ENCODE results near the gene BACH2. TPM values are rescaled to one million over a fixed set of nuclear protein-coding genes. Genes with fewer than 3 reads are reported as not detected.
"Not testable (repeated sequence)": the region's sequence is repeated elsewhere in the genome, so short reads cannot be mapped to it uniquely, and the experiment has no call there.

BACH2 gene
- 2.6 TPM for total RNA-seq

DNA sequence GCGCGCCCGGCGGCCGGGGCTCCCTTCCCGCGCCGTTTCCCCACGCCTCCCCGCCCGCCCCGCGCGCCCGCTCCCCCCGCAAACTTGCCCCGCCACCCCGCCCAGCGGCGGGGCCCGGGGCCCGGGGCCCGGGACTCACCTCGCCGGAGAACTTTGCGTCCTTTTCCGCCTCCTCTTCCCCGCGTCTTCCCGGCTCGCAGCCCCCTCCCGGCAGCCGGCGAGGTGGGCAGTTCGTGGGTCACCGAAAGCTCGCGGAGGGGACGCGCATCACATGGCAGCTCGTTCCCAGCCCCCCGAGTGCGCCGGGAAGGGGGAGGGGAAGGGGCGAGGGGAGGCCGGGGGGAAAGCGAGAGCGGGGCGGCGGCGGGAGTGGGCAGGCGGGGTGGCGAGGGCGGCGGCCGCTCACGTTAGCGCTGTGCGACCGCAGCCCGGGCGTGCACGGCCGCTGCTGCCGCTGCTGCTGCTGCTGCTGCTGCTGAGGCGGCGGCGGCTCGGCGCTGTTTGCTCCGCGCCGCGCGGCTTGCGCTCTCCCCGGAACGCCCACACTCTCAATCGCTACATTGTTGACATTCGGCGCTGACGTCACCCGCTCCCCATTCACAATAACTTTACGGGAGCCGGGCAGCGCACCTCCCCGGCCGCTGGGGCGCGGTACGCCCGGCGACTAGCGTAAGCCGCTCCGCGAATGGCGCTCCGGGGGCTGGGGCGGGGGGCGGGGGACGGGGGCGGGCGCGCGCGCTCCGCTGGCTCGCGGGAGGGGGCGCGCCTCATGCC, at the start of gene BACH2:
BACH2 (minus strand) TSS at position 503 of the 774 bp plus-strand sequence. CDS start 287,999 bp downstream, outside the sequence.
- peak; percentile 91 for DNase-seq (ENCODE audit: low spot score)

DNA sequence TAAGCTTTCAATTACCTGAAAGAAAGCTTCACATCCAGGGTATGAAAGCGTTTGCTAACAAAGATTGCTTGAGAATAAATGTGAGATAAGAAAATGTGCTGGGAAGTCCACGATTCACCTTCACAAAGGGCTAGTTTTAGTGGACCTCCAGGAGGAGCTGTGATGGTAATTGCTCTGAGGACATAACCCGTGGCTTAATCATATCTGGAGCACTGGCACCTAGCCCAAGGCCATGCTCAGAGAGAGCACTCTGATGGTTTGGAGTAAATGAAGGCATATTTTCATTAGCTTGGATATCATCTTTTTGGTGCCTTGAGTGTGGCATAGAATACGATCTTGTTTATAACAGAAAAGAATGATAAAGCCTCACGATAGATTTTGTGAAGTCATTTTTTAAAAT, 46.9 kb upstream of the BACH2 start:
- DNase-seq (ENCODE audit: low spot score) = no peak

DNA sequence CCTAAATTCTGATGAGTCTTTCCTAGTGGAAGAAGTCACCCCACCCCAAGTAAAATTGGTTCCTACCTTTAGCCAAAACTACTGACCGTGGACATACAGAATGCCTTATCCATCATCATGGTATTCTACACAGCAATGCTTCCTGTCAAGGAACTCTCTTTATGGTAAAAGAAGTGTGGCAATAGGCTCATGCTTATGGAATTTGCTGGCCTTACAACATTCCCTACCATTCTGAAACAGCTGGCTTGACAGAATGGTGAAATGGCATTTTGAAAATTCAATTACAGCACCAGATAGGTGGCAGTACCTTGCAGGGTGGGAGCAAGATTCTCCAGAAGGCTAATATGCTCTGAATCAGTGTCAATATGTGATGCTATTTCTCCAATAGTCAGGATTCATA, 41.8 kb upstream of the BACH2 start:
- DNase-seq (ENCODE audit: low spot score) = no peak

DNA sequence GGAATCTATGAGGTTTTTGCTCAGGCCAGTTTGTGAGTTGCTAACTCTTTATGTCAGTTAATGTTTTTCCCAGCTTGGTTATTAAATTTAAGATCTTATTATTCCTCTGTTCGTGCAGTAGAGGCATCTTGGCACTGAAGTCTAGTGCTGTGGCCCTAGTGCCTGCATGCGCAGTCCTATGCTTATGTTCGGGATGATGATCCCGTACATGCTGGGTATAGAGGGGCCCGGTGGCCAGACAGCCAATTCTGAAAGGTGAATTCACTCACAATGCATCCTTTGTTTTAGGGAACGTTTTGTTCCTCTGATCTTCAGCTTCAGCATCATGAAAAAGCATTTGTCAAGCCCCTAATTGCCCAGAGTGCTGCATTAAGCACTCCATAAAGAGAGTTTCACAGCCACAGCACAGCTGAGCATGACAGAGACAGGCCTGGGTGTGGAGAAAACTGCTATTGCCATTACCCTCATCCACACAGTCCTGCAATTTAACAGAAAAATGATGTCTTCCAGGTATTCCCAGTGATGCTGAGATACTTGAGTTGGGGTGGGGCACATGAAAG, 39.8 kb upstream of the BACH2 start:
- DNase-seq (ENCODE audit: low spot score) = no peak

DNA sequence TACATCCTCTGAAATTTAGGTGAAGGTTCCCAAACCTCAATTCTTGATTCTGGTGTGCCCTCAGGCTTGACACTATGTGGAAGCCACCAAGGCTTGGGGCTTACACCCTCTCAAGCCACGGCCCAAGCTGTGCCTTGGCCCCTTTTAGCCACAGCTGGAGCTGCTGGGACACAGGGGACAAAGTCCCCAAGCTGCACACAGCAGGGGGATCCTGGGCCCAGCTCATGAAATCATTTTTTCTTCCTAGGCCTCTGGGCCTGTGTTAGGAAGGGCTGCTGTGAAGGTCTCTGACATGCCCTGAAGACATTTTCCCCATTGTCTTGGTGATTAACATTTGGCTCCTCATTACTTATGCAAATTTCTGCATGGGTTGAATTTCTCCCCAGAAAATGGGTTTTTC, 37.3 kb upstream of the BACH2 start:
- no peak for DNase-seq (ENCODE audit: low spot score)

DNA sequence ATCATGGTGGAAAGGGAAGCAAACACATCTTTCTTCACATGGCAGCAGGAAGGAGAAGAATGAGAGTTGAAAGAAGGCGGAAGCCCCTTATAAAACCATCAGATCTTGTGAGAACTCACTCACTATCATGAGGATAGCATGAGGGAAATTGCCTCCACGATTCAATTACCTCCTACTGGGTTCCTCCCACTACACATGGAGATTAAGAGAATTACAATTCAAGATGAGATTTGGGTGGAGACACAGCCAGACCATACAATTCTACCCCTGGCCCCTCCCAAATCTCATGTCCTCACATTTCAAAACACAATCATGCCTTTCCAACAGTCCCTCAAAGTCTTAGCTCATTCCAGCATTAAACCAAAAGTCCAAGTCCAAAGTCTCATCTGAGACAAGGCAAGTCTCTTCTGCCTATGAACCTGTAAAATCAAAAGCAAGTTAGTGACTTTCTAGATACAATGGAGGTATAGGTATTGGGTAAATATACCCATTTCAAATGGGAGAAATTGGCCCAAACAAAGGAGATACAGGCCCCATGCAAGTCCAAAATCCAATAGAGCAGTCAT, 36.4 kb upstream of the BACH2 start:
- not testable (repeated sequence) for DNase-seq (ENCODE audit: low spot score)

DNA sequence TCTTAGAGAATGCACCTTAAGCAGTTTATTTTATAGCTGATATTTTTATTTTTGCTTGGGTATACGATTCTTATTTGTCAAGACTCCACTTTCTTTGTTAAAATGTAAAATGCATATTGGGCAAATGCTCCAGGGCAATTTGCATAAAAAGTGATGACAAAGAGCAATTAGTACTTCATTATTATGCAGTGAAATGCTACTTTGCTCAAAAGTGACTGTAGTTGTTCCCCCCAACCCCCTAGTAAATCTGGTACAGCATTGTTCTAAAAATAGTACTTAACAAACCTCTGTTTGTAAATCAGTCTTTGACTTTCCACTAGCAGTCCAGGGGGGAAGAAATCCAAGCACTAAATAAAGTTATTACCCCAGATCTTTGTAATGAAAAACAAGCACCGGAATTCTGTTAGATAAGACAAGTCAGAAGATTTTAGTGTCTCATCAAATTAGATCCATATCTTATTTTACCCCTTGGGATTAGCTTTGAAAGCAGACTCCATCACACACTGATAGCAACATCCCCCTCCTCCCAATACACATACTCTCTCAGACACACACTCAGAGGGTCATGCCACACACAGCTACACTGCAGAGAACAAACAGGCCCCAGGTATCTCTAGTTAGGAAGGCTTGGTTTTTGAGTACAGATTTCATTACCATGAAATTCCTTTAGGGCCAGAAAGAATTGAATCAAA, 32.9 kb upstream of the BACH2 start:
- DNase-seq (ENCODE audit: low spot score) = no peak

DNA sequence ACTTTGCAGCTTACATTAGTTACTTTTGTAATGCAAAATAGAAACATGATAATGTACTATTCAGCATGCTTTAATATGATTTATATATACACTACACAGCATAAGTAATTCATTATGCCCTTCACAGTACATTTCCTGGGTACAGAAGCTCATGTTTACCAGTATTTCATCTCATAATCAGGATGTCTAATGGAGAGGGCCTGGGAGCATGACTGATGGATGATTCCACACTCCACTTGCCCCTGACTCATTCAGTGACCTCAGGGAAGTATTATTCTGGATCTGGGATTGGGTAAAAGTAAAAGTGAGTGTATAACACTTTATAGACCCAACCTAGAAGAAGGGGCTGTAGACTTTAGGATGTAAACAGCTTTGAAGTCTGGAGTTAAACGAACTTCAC, 31.4 kb upstream of the BACH2 start:
- no peak for DNase-seq (ENCODE audit: low spot score)

DNA sequence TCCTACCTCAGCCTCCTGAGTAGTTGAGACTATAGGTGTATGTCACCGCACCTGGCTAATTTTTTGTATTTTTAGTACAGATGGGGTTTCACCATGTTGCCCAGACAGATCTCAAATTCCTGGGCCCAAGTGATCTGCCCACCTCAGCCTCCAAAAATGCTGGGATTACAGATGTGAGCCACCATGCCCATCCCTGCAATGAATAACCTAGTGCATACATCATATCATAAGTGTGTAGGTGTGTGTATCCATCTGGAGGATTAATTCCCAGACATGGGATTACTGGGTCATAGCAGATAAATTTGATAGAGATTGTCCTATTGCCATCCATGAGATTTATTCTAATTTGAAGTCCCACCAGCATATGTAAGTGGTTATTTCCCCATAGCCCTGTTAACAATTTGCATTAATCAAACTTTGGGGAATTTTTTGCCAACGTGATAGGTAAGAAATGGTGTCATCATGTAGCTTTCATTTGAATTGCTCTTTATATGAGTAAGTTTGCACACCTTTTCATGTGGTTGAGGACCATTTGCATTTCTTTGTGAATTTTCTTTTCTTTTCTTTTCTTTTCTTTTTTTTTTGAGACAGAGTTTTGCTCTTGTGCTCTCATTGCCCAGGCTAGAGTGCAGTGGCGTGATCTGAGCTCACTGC, 29.9 kb upstream of the BACH2 start:
- DNase-seq (ENCODE audit: low spot score) = no peak

DNA sequence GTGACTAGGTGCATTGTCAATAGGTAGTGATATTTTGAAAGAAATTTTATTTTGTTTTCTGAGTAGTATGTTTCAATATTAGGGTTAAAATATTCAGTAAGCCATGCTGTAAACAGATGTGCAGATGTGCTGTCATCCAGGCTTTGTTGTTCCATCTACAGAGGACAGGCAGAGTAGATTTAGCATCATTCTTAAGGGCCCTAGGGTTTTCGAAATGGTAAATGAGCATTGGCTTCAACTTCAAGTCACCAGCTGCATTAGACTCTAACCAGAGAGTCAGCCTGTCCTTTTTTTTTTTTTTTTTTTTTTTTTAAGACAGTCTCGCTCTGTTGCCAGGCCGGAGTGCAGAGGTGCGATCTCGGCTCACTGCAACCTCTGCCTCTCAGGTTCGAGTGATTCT, 27.1 kb upstream of the BACH2 start:
- no peak for DNase-seq (ENCODE audit: low spot score)

DNA sequence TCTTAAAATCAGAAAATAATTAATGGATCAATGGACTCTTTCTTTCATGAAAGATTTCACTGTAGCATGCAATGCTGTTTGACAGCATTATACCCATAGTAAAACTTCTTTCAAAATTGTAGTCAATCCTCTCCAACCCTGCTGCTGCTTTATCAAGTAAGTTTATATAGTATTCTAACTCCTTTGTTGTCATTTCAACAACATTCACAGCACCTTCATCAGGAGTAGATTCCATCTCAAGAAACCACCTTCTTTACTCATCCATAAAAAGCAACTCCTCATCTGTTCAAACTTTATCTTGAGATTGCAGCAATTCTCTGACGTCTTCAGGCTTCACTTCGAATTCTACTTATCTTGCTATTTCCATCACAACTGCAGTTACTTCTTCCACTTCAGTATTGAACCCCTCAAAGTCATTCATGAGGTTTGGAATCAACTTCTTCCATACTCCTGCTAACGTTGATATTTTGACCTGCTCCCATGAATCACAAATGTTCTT, 26.4 kb upstream of the BACH2 start:
- no peak for DNase-seq (ENCODE audit: low spot score)

DNA sequence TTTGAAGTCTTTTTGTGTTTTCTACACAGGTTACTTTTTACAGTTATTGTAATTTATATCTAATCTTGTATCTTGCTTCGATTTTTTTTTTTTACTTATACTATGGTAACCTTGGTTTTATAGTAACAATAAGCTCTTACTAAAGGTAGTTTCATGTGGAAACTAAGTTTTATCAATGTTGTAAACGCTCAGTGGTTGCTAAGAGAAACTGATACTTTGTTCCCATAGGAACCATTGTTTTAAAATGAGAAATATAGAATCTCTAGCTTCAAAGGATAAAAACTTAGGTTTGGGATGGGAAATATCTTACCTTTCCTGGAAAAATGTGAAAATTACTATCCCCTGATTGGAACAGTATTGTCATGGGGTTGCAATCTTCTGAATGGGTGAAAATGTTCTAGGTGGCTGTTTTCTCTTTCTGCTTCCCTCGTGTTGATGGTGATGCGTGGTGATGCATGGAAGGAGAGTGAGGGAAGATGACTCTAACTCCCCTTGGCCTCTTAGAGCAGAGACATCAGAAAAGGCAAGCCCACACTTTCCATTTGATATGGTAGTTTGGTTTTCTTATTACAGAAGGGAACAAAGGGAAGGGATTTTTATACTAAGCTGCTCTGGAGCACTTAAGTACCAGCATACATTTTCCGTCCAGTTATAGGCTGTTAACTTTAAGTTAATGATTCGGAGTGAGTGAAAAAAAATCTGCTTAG, 23.5 kb upstream of the BACH2 start:
- DNase-seq (ENCODE audit: low spot score) = no peak

DNA sequence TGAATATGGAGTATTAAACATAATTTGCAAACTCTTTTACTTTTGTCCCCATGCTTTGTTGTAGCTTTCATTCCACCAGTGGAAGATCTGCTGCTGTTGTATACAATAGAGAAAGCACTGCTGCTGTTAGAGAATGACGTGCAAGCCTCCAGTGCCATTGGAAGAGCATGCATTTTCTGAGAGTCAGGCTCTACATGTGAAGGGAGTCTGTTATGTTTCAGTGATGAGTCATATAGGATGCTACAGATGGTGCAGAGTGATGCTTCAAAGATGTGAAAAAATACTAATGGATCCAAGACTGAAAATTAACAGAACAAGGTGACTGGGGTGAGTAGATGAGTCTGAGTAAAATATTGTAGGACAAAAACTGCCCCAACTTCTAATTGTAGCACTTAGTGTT, 22.4 kb upstream of the BACH2 start:
- no peak for DNase-seq (ENCODE audit: low spot score)

DNA sequence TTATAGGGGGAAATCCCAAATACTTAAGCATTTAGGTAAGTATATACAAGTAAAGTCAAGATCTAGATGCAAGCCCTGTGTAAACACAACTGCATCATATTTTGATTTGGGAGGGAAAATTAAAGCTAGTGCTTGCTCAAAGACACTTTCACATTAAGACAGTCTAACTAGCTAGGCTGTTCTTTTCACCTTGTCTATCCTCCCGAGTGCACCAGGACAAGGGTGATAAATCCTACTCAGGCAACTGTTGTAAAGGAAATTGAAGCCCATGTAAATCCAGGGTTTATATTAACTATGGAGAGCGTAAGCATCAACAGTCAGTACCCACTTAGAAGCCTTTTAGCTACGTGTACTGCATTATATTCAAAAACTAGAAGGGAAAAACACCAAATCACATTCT, 19.3 kb upstream of the BACH2 start:
- no peak for DNase-seq (ENCODE audit: low spot score)

DNA sequence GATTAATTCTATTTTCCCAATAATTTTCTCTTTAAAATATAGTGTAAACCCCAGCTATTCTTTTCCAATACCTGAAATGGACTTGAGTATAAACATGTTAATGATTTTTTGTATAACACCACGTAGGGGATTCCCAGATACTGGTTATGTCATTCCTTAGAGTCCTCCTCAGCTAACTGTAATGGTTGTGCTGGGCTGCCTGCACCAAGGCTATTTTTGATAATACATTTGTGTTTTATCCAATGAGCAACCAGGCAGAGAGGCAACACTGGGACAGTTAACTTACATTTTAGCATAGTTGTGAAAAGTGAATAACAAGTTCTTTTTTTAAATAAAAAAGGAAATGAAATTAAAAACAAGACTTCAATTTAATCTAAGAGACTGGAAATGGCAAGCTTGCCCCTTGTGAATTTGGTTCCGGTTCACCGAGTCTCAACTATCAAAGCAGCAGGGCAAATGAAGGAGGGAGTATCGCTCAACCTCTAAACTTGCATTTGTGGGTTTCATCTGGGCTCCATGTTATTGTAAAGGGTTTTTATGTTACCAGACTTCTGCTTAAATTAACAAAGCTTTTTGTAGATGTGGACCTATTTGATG, 18.8 kb upstream of the BACH2 start:
- no peak for DNase-seq (ENCODE audit: low spot score)

DNA sequence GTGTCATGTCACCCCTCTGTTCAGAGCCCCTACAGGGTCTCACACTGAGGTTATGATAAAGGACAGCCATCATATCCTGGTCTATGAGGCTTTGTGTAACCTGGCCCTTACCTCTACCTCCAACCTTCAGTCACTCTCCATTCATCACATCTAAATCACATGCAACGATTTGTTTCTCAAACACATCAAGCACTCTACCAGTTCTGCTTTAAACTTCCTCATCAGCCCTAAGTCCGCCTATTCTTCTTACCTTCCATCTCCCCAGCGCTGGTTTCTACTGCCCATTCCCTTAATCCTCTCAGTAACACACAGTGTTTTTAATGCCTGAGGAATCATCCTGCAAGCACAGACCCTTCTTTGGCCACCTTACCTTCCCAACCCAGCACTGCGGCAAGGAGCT, 17.9 kb upstream of the BACH2 start:
- DNase-seq (ENCODE audit: low spot score) = no peak

DNA sequence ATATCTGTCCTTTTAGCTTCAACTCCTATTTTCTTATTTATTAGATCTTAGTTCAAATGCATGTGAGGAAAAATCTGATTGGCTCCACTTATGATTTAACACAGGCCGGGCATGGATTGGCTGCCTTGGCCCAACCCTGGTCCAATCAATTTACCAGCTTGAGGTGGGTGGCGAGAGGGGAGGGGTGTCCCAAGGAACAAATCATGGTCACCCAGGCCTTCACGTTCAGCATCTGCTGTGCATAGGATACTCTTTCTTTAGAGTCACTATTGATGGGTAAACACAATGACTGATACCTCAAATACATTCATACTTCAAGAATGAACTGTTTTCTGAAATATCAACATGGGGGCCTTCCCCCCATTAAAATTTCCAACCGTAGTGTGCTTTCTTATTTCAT, 14.9 kb upstream of the BACH2 start:
- DNase-seq (ENCODE audit: low spot score) = no peak

DNA sequence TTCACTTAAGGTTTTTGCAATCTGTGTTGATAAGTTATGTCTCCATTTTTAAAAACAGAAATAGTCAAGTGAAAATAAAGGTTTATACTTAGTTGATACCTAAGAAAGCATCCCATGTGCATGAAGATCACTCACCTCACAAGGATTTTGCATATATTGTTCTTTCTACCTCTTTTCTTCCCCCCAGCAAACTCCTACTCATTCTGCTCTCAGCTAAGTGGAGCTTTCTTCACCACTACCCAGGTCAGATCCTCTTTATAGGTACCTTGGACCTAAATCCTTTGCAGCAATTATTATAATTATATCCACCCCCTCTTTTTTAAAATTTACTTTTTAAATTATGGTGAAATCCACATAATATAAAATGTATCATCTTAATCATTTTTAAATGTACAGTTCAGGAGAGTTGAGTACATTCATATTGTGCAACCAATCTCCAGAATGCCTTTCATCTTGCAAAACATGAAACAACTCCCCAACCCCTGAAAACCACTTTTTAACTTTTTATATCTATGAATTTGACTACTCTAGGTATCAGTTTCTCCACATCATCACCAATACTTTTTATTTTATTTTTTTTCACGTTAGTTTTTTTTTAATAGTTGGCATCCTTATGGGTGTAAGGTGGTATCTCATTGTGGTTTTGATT, 9.3 kb upstream of the BACH2 start:
- DNase-seq (ENCODE audit: low spot score) = no peak

DNA sequence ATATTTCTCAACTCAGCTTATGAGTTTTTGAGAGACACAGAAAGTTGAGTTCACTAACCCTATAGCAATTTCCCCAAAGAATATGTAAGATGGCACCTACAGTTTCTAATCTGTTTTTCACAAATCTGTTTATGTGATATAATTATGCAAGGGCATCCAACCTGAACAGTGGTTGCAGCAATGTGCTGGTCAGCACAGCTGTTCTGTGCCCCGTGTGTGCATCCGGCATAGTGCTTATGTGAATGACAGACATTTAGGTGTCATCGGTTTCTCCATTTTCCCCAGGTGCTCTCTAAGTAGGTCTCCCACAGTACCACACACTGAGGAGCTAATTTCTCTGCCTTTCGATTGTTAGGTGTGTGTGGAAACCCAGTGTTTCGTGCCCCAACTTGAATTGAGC, 7.7 kb upstream of the BACH2 start:
- DNase-seq (ENCODE audit: low spot score) = no peak

DNA sequence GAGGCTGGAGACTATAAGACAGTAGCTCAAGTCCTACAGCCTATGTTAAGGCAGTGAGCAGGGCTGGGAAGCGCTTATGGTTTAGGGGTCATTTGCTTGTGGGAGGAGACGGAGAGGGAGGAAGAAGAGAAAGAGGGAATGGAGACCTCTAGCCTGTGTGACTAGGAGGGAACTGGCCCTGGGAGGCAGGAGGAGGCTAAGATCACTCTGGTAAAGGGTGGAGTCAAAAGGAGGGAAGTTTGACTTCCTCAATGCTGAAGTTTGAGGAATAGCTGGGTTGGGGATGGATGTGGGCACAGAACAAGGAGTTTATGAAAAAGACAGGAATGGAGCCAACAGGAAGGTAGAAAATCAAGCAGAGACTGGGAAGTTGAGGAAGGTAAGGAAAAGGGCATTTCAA, 6.4 kb upstream of the BACH2 start:
- DNase-seq (ENCODE audit: low spot score) = no peak

DNA sequence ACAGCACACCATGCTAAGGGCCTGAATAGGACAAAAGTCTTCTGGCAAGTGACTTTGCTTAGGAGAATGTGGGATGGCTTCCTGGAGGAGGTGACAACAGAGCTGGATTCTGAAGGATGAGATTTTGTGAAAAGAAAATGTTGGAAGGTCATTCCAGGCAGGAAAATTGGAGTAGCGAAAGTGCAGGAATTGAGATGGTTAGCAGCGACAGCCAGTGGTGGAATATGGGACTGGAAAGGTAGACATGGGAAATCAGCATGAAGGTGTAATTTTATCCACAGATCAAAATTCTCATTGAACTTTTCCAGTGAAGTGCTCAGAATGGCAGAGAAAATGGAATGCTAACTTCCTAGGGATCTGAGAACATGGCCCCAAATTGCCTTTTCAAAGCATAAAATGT, 5.7 kb upstream of the BACH2 start:
- no peak for DNase-seq (ENCODE audit: low spot score)
